Vagina (tissue), 2 donors: ENCODE measurements around the gene ATRIP. TPM values are rescaled to one million over a fixed set of nuclear protein-coding genes. Genes with fewer than 3 reads are reported as not detected.

ENCODE experiments used
- DNase-seq, 2 donors: peaks; one replicate each; pipeline ENCODE4 v3.0.0-alpha.2; 2017; ENCODE audit errors: extremely low spot score in 2 of 2
- H3K27ac ChIP-seq: fragments of 200-600 bp; sonication (generic); one replicate; pipeline ENCODE4 v1.5.1; 2019
- H3K27me3 ChIP-seq: fragments of 200-600 bp; sonication (generic); one replicate; pipeline ENCODE4 v1.5.1; 2019
- H3K36me3 ChIP-seq, 2 donors: fragments of 200-600 bp; sonication (generic); one replicate each; pipeline ENCODE4 v1.5.1; 2017 to 2019
- H3K4me1 ChIP-seq: fragments of 200-600 bp; sonication (generic); one replicate; pipeline ENCODE4 v1.5.1; 2019
- H3K4me3 ChIP-seq, 2 donors: fragments of 200-600 bp; sonication (generic); 1 replicate in 1 of 2; 2 replicates in 1 of 2; pipeline ENCODE4 v1.5.1; 2016 to 2019
- H3K9me3 ChIP-seq: fragments of 200-600 bp; sonication (generic); one replicate; pipeline ENCODE4 v1.5.1; 2019
- POLR2A ChIP-seq, 2 donors: fragments of 450-650 bp; IDR thresholded peaks; one replicate each; pipeline ENCODE4 v1.6.1; 2017; ENCODE audit warnings: antibody characterized with exemption in 2 of 2, mild to moderate bottlenecking in 2 of 2, moderate library complexity in 2 of 2
- POLR2AphosphoS5 ChIP-seq, 2 donors: sonication (generic); formaldehyde crosslinking; IDR thresholded peaks; one replicate each; pipeline ENCODE4 v1.9.0; 2017; ENCODE audit warnings: antibody characterized with exemption in 2 of 2, mild to moderate bottlenecking in 2 of 2, low read depth in 1 of 2; ENCODE audit not compliant: insufficient read depth in 1 of 2
- intact Hi-C: fragments of 100-400 bp; cut with DNase I; formaldehyde crosslinking; loops from one replicate; pipeline ENCODE4 v1.15.1; 2023
- total RNA-seq: library from RNA; depleted of rRNA; stranded (reverse); fragments of >200 nt; gene quantifications from one replicate; pipeline ENCODE4 v1.2.3, GENCODE V29; 2016
- TF ChIP-seq, protein P1 (sequence below), 3 experiments: fragments of 450-650 bp in 2 of 3; fragments of 200-600 bp in 1 of 3; sonication (generic) in 1 of 3; IDR thresholded peaks; one replicate each; pipeline ENCODE4 v1.5.1; 2017 to 2019; ENCODE audit warnings: antibody characterized with exemption in 3 of 3, mild to moderate bottlenecking in 2 of 3, moderate library complexity in 2 of 3

The ATRIP gene
- total RNA-seq, 1 donor from 2014 or later, result 13.8 TPM

DNA sequence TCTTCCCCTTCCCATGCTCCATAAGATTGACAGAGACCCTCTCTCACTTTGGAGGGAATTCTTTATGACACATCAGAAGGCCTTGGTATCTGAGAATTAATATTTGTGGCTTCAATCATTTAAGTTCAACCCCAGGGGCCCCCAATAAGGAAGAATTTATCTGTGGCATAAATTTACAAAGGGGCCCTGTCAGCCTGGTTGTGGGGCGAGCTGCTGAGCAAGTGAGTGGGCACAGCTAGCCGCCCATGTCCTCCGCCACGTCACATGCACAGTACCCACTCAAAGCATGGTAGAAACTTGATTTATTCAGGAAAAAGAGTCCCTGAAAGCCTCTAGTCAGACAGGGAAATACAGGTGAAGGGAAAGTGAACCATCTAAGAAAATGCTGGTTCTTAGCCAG, 30.0 kb upstream of the ATRIP start:
- peaks cover 21% of the 10 kb centered on the region for H3K4me1 ChIP-seq
- no peaks in the 10 kb centered on the region for H3K9me3 ChIP-seq
- intact Hi-C loops, result no loop called here
- no peak overlapping the region for H3K4me3 ChIP-seq
- H3K27ac ChIP-seq, result no peak overlapping the region
- DNase-seq, result no peak
- TF ChIP-seq POLR2AphosphoS5 (IDR thresholded peaks at IDR 0.05; ENCODE audit: insufficient read depth in 1 of 2, low read depth in 1 of 2) (no peak), POLR2A (IDR thresholded peaks at IDR 0.05) (no peak)
- TF ChIP-seq, protein P1, sequence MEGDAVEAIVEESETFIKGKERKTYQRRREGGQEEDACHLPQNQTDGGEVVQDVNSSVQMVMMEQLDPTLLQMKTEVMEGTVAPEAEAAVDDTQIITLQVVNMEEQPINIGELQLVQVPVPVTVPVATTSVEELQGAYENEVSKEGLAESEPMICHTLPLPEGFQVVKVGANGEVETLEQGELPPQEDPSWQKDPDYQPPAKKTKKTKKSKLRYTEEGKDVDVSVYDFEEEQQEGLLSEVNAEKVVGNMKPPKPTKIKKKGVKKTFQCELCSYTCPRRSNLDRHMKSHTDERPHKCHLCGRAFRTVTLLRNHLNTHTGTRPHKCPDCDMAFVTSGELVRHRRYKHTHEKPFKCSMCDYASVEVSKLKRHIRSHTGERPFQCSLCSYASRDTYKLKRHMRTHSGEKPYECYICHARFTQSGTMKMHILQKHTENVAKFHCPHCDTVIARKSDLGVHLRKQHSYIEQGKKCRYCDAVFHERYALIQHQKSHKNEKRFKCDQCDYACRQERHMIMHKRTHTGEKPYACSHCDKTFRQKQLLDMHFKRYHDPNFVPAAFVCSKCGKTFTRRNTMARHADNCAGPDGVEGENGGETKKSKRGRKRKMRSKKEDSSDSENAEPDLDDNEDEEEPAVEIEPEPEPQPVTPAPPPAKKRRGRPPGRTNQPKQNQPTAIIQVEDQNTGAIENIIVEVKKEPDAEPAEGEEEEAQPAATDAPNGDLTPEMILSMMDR (IDR thresholded peaks at IDR 0.05), result no peak
- peaks cover 0 to 75% of the 10 kb centered on the region in 2 donors for H3K36me3 ChIP-seq
- H3K27me3 ChIP-seq, result no peaks in the 10 kb centered on the region

DNA sequence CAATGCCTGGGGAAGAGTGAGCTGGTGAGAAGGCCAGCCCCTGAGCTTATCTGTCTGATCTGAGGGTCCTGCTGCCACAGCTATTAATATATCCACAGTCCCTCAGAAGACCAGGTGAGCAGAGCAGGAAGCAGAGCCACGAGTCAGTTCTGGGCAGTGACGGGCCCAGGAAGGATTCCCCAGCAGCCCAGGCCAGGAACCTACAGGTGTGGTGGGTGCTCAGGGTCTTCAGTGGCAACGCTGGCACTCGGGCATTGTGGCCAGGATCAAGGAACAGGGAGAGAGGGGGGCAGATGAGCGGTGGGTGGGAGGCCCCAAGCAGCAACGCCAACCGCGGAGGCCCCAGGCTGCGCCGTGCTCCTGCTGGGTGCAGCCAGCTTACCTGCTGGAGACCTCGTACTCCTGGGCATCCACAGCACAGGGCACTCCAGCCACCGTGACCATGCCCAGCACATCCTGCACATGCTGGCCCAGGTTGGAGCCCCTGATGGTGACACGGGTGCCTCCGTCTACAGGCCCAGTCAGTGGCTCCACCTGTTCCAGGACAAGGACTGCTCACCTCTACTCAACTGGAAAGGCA, 28.9 kb upstream of the ATRIP start:
- DNase-seq, result no peak
- intact Hi-C loops, result no loop called here

DNA sequence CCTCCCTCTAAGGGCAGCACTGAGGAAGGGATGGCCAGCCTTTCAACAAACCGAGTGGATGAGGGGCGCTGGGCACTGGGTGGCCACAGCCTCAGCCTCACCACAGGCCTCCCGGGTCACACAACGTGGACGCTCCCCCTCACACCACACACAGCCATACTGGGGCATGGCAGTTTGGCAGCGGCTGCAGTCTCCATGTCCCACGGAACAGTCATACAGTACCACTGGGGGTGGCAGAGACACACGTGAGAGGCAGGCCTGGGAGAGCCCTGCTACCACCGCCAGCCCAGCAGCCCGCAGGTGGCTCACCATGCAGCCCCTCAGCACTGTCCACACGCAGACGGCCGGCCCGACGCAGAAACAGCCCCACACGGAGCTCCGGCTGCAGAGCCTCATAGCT, 28.4 kb upstream of the ATRIP start:
- TF ChIP-seq, protein P1 (IDR thresholded peaks at IDR 0.05), result no peak
- no peak for TF ChIP-seq POLR2AphosphoS5 (IDR thresholded peaks at IDR 0.05; ENCODE audit: insufficient read depth in 1 of 2, low read depth in 1 of 2)
- TF ChIP-seq POLR2A (IDR thresholded peaks at IDR 0.05), result no peak
- H3K27ac ChIP-seq, result no peak overlapping the region

More for the DNA sequence above, 28.9 kb upstream of the ATRIP start:
- no peak overlapping the region for H3K4me3 ChIP-seq
- H3K27me3 ChIP-seq, result no peaks in the 10 kb centered on the region
- H3K27ac ChIP-seq, result no peak overlapping the region
- H3K4me1 ChIP-seq, result peaks cover 29% of the 10 kb centered on the region
- H3K9me3 ChIP-seq, result no peaks in the 10 kb centered on the region
- peaks cover 0 to 66% of the 10 kb centered on the region in 2 donors for H3K36me3 ChIP-seq
- TF ChIP-seq POLR2A (IDR thresholded peaks at IDR 0.05), result no peak
- TF ChIP-seq, protein P1 (IDR thresholded peaks at IDR 0.05), result no peak
- TF ChIP-seq POLR2AphosphoS5 (IDR thresholded peaks at IDR 0.05; ENCODE audit: insufficient read depth in 1 of 2, low read depth in 1 of 2), result no peak

DNA sequence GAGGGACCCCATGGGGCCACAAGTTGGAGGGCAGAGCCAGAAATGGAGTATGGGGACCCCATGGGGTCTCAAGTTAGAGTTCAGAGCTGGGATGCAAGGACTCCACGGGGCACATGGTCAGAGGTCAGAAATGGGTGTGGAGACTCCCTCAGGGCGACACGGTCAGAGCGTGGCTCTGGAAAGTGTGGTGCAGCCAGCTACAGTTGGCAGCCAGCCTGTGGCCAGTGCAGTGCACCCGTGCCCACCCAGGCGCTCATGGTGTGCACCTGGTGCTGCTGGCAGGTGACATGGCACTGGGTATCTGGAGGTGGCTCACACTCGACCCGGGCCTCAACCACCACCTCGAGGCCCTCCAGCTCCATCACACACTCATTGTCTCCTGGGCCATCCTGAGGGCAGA, 27.9 kb upstream of the ATRIP start:
- Histone ChIP-seq H3K27ac (no peak overlapping the region), H3K4me1 (peaks cover 32% of the 10 kb centered on the region), H3K27me3 (no peaks in the 10 kb centered on the region), H3K36me3 (peaks cover 0 to 68% of the 10 kb centered on the region in 2 donors), H3K4me3 (no peak overlapping the region), H3K9me3 (no peaks in the 10 kb centered on the region)
- intact Hi-C loops, result no loop called here
- no peak for DNase-seq
- TF ChIP-seq POLR2AphosphoS5 (IDR thresholded peaks at IDR 0.05; ENCODE audit: insufficient read depth in 1 of 2, low read depth in 1 of 2), result no peak

More for the DNA sequence above, 28.4 kb upstream of the ATRIP start:
- no peak for DNase-seq
- H3K4me3 ChIP-seq, result no peak overlapping the region
- intact Hi-C loops, result no loop called here
- no peaks in the 10 kb centered on the region for H3K27me3 ChIP-seq
- H3K4me1 ChIP-seq, result peaks cover 31% of the 10 kb centered on the region
- H3K36me3 ChIP-seq, result peaks cover 0 to 68% of the 10 kb centered on the region in 2 donors
- H3K9me3 ChIP-seq, result no peaks in the 10 kb centered on the region

DNA sequence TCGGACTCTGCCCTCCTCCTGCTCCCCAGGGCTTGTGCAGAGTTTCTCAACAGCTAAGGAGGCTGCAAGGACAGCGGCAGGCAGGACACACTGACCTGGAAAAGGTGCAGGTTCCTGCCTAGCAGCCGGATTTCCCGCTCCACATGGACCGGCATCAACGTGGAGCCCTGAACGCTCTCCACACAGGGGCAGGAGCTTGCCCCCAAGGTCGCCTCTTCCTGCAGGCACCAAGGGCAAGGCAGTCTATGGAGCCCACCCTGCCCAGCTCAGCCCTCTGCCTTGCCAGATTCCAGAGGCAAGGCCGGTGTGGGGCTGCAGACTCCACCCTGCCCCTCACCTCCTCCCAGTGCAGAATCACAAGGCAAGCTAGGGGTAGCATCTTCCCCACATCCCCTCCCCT, 27.4 kb upstream of the ATRIP start:
- Histone ChIP-seq H3K9me3 (no peaks in the 10 kb centered on the region), H3K36me3 (peaks cover 0 to 67% of the 10 kb centered on the region in 2 donors), H3K27me3 (no peaks in the 10 kb centered on the region), H3K4me1 (peaks cover 32% of the 10 kb centered on the region), H3K4me3 (no peak overlapping the region), H3K27ac (no peak overlapping the region)
- TF ChIP-seq, protein P1 (IDR thresholded peaks at IDR 0.05), result no peak
- TF ChIP-seq POLR2A (IDR thresholded peaks at IDR 0.05), result no peak
- no peak for TF ChIP-seq POLR2AphosphoS5 (IDR thresholded peaks at IDR 0.05; ENCODE audit: insufficient read depth in 1 of 2, low read depth in 1 of 2)
- intact Hi-C loops, result no loop called here
- no peak for DNase-seq
